Measurements from ENCODE around the gene DCAF10. TPM values are rescaled to one million over a fixed set of nuclear protein-coding genes. Genes with fewer than 3 reads are reported as not detected.
"Not testable (repeated sequence)": the region's sequence is repeated elsewhere in the genome, so short reads cannot be mapped to it uniquely, and the experiment has no call there.

DCAF10 gene, protein sequence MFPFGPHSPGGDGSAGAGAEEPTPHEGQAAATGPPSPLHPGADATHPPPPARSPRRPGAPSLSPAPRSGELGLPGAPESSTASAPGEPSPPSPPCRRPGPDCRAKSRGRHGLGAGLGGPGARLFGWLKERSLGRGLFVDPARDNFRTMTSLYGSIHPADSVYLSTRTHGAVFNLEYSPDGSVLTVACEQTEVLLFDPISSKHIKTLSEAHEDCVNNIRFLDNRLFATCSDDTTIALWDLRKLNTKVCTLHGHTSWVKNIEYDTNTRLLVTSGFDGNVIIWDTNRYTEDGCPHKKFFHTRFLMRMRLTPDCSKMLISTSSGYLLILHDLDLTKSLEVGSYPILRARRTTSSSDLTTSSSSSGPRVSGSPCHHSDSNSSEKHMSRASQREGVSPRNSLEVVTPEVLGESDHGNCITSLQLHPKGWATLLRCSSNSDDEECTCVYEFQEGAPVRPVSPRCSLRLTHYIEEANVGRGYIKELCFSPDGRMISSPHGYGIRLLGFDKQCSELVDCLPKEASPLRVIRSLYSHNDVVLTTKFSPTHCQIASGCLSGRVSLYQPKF
- total RNA-seq, result 27.5 TPM

DNA sequence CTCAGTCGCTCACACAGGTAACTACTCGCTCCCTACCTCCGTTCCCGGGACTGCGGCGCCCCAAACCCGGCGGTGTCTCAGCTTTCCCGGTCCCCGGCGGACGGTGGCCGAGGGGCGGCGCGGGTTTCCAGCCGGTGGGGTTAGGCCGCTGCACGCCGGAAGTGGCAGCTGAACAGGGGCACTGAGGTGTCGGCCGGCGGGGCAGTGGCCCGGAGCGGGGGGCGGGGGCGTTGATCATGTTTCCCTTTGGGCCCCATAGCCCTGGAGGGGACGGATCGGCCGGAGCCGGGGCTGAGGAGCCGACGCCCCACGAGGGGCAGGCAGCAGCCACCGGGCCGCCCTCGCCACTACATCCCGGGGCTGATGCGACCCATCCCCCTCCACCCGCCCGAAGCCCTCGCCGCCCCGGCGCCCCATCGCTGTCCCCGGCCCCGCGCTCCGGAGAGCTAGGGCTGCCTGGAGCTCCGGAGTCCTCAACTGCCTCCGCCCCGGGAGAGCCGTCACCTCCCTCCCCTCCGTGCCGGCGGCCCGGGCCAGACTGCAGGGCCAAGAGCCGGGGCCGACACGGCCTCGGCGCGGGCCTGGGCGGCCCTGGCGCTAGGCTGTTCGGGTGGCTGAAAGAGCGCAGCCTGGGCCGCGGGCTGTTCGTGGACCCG, at the start of gene DCAF10:
Gene DCAF10, plus strand, starts transcription at position 167 of the 656 bp plus-strand sequence. Its CDS starts 70 bp downstream, at position 237.
- intact Hi-C loops (cut with DNase I), result no loop called here
- peaks cover 42% of the 10 kb centered on the region for H3K4me1 ChIP-seq
- DNase-seq (ENCODE audit: extremely low spot score in 2 of 2), result peak in 1 of 2 donors; percentile 89
- TF ChIP-seq POLR2AphosphoS5 (IDR thresholded peaks at IDR 0.05; ENCODE audit: insufficient read depth in 1 of 2, low read depth in 1 of 2), result peak; percentile 79 to 85
- no peak for TF ChIP-seq POLR2A (IDR thresholded peaks at IDR 0.05)
- H3K27ac ChIP-seq, result peak within 1 kb of the TSS; percentile 53
- H3K36me3 ChIP-seq, result no peaks in the 10 kb centered on the region
- H3K27me3 ChIP-seq, result no peaks in the 10 kb centered on the region
- no peaks in the 10 kb centered on the region for H3K9me3 ChIP-seq
- peak within 1 kb of the TSS; percentile 80 to 81 for H3K4me3 ChIP-seq

DNA sequence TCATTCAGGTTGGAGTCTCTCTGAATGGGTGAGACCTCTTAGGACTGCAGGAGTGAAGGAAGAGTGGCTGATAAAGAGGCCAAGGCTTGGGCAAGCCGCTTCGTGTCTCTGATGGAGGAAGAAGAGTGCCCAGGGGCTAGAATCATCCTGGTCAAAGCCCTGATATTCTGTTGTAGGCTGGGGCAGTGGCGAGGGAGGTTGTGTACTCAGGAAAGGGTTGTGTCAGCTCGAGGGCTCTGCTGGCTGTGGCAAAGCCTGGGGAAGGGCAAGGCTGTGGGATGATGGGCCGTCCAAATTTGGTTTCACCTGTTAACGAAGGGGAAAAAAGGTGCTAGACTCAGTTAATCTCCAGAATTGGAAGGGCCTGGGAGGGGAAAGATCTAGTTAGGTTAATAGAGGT, 49.4 kb upstream of the DCAF10 start:
- H3K4me1 ChIP-seq, result peaks cover 21% of the 10 kb centered on the region
- no peak overlapping the region for H3K27ac ChIP-seq
- intact Hi-C loops (cut with DNase I), result no loop called here
- no peaks in the 10 kb centered on the region for H3K36me3 ChIP-seq
- H3K27me3 ChIP-seq, result no peaks in the 10 kb centered on the region
- TF ChIP-seq POLR2AphosphoS5 (IDR thresholded peaks at IDR 0.05; ENCODE audit: insufficient read depth in 1 of 2, low read depth in 1 of 2), result no peak
- no peak for TF ChIP-seq POLR2A (IDR thresholded peaks at IDR 0.05)
- TF ChIP-seq, protein P1, sequence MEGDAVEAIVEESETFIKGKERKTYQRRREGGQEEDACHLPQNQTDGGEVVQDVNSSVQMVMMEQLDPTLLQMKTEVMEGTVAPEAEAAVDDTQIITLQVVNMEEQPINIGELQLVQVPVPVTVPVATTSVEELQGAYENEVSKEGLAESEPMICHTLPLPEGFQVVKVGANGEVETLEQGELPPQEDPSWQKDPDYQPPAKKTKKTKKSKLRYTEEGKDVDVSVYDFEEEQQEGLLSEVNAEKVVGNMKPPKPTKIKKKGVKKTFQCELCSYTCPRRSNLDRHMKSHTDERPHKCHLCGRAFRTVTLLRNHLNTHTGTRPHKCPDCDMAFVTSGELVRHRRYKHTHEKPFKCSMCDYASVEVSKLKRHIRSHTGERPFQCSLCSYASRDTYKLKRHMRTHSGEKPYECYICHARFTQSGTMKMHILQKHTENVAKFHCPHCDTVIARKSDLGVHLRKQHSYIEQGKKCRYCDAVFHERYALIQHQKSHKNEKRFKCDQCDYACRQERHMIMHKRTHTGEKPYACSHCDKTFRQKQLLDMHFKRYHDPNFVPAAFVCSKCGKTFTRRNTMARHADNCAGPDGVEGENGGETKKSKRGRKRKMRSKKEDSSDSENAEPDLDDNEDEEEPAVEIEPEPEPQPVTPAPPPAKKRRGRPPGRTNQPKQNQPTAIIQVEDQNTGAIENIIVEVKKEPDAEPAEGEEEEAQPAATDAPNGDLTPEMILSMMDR (IDR thresholded peaks at IDR 0.05), result no peak
- H3K9me3 ChIP-seq, result no peaks in the 10 kb centered on the region
- DNase-seq (ENCODE audit: extremely low spot score in 2 of 2), result no peak
- H3K4me3 ChIP-seq, result no peak overlapping the region

DNA sequence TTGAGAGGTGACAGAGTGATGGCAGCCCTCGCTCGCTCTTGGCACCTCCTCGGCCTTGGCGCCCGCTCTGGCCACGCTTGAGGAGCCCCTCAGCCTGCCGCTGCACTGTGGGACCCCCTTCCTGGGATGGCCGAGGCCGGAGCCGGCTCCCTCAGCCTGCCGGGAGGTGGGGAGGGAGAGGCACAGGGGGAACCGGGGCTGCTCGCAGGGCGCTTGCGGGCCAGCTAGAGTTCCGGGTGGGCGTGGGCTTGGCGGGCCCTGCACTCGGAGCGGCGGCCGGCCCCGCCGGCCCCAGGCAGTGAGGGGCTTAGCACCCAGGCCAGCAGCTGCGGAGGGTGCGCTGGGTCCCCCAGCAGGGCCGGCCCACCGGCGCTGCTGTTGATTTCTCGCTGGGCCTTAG, 48.9 kb upstream of the DCAF10 start:
- H3K36me3 ChIP-seq; intact Hi-C loops (cut with DNase I); H3K27me3 ChIP-seq; H3K9me3 ChIP-seq; H3K27ac ChIP-seq; H3K4me3 ChIP-seq; DNase-seq (ENCODE audit: extremely low spot score in 2 of 2): not testable (repeated sequence)
- peaks cover 21% of the 10 kb centered on the region for H3K4me1 ChIP-seq

DNA sequence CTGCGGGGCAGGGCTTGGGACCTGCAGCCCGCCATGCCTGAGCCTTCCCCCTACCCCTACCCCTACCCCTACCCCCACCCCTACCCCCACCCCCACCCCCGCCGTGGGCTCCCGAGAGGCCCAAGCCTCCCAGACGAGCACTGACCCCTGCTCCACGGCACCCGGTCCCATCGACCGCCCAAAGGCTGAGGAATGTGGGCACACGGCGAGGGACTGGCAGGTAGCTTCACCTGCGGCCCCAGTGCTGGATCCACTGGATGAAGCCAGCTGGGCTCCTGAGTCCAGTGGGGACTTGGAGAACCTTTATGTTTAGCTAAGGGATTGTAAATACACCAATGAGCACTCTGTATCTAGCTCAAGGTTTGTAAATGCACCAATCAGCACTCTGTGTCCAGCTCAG, 48.5 kb upstream of the DCAF10 start:
- intact Hi-C loops (cut with DNase I); DNase-seq (ENCODE audit: extremely low spot score in 2 of 2); H3K27me3 ChIP-seq; H3K27ac ChIP-seq; H3K36me3 ChIP-seq; H3K4me3 ChIP-seq; H3K9me3 ChIP-seq: not testable (repeated sequence)
- peaks cover 21% of the 10 kb centered on the region for H3K4me1 ChIP-seq

DNA sequence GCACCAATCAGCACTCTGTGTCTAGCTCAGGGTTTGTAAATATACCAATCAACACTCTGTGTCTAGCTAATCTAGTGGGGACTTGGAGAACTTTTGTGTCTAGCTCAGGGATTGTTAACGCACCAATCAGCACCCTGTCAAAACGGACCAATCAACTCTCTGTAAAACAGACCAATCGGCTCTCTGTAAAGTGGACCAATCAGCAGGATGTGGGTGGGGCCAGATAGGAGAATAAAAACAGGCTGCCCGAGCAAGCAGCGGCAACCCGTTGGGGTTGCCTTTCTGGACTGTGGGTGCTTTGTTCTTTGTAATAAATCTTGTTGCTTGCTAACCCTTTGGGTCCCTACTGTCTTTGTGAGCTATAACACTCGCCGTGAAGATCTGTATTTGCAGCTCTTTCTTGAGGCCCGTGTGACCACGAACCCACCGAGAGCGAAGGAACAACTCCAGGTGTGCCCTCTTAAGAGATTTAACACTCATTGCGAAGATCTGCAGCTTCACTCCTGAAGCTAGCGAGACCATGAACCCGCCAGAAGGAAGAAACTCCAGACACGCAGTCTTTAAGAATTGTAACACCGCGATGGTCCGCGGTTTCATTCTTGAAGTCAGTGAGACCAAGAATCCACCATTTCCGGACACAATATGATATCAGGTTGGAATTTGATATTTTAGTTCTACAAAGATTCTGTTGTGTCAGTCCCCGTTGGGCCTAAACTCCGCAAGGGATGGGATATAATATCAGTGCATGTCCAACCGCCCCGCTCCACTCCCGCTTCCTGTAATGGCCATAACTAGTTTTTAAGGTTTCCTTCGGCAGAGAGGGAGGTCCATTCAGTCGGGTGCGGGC, 47.7 kb upstream of the DCAF10 start:
- TF ChIP-seq POLR2AphosphoS5 (IDR thresholded peaks at IDR 0.05; ENCODE audit: insufficient read depth in 1 of 2, low read depth in 1 of 2) (no peak), POLR2A (IDR thresholded peaks at IDR 0.05) (no peak)
- TF ChIP-seq, protein P1 (IDR thresholded peaks at IDR 0.05), result no peak
- Histone ChIP-seq H3K9me3 (no peaks in the 10 kb centered on the region), H3K36me3 (no peaks in the 10 kb centered on the region), H3K27ac (peak overlapping the region; percentile 89), H3K4me3 (peak overlapping the region; percentile 86 to 94), H3K27me3 (no peaks in the 10 kb centered on the region), H3K4me1 (peaks cover 21% of the 10 kb centered on the region)
- no peak for DNase-seq (ENCODE audit: extremely low spot score in 2 of 2)
- intact Hi-C loops (cut with DNase I), result no loop called here

DNA sequence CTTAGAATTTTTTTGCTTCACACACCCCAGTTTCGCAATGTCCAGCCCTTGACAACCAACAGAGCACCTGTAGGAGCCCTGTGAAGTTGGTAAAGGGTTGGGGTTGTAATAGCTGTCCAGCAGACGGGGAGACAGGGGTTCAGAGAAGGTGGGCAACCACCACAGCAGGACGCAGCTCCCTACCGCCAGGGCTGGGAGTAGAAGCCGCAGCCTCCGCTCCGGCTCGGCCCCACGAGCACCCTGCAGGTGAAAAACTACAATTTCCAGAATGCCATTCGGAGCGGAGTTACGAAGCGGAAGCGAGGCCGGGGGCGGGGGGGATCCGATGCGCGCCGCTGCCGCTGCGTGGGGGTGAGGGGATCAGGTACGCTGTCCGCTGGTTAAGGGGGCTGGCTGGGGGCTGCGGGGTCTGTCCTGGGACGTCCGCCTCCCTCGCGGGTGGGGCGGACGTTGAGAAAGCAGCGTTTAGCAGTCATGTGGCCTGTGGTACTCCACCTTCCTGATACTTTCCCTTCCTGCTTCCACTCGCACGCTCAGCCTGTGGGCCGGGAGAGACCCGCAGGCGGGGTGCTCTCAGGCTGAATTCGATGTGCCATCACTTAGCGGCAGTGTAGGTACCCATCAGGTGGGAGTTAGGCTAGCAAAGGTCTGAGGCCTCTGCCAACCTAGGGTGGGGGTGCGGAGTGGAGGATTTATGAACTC, 47.0 kb upstream of the DCAF10 start, which contains the start of gene TRMT10B:
Gene TRMT10B, plus strand, starts transcription at position 317 of the 702 bp plus-strand sequence. CDS start 8,127 bp downstream, outside the sequence.
- peak within 1 kb of the TSS; percentile 86 to 94 for H3K4me3 ChIP-seq
- intact Hi-C loops (cut with DNase I), result no loop called here
- no peak for TF ChIP-seq POLR2A (IDR thresholded peaks at IDR 0.05)
- peak in 1 of 2 donors; percentile 69 for TF ChIP-seq POLR2AphosphoS5 (IDR thresholded peaks at IDR 0.05; ENCODE audit: insufficient read depth in 1 of 2, low read depth in 1 of 2)
- TF ChIP-seq, protein P1 (IDR thresholded peaks at IDR 0.05), result peak in 1 of 3 experiments; percentile 20
- H3K4me1 ChIP-seq, result peaks cover 21% of the 10 kb centered on the region
- peak within 1 kb of the TSS; percentile 89 for H3K27ac ChIP-seq
- no peaks in the 10 kb centered on the region for H3K36me3 ChIP-seq
- no peaks in the 10 kb centered on the region for H3K27me3 ChIP-seq
- DNase-seq (ENCODE audit: extremely low spot score in 2 of 2), result no peak
- H3K9me3 ChIP-seq, result no peaks in the 10 kb centered on the region

All from vagina (tissue), 2 donors.